ENCODE data around the gene FBN1.

- no peak for TF ChIP-seq POLR2A (IDR thresholded peaks at IDR 0.05)
- TF ChIP-seq CTCF (IDR thresholded peaks at IDR 0.05) = no peak
Observed at GRCh38 chr15:48367483-48367882, 278.0 kb downstream of the FBN1 start.

Data from esophagus squamous epithelium (tissue), 4 donors.